Spinal cord (tissue), 10 donors: ENCODE results near the gene ERC2. TPM values are rescaled to one million over a fixed set of nuclear protein-coding genes. Genes with fewer than 3 reads are reported as not detected.

Experiments used
- DNase-seq, 6 donors: peaks; one replicate each; pipeline versions ENCODE4 v3.0.0 to v3.0.0-alpha.2; 2013 to 2015; ENCODE audit warnings: low spot score in 6 of 6, low read depth in 4 of 6
- H3K27ac ChIP-seq: one replicate; pipeline ENCODE4 v1.5.1; 2013; ENCODE audit warnings: low read depth, low read length, control low read depth
- H3K27me3 ChIP-seq: one replicate; pipeline ENCODE4 v1.6.1; 2013; ENCODE audit warnings: low read length; ENCODE audit not compliant: control insufficient read depth, insufficient read depth
- H3K36me3 ChIP-seq: one replicate; pipeline ENCODE4 v1.6.1; 2013; ENCODE audit warnings: low read length; ENCODE audit not compliant: control insufficient read depth, insufficient read depth
- H3K4me1 ChIP-seq: one replicate; pipeline ENCODE4 v1.6.1; 2013; ENCODE audit warnings: low read length; ENCODE audit not compliant: control insufficient read depth, insufficient read depth
- H3K4me3 ChIP-seq: one replicate; pipeline ENCODE4 v1.5.1; 2013; ENCODE audit warnings: low read depth, low read length, control low read depth
- H3K9me3 ChIP-seq: one replicate; pipeline ENCODE4 v1.6.1; 2013; ENCODE audit warnings: low read length; ENCODE audit not compliant: control insufficient read depth, insufficient read depth
- WGBS: methylation state at CpG from one replicate; pipeline ENCODE4 v1.1.5; 2013; ENCODE audit warnings: missing lambda C conversion rate; ENCODE audit not compliant: insufficient coverage; 5-methylcytosine and 5-hydroxymethylcytosine counted together
- polyA plus RNA-seq, 2 donors: library from polyadenylated mRNA; unstranded; fragments of 120-200 nt; gene quantifications; one replicate each; pipeline ENCODE4 v1.2.1, GENCODE V29; 2013; ENCODE audit not compliant: insufficient read length in 2 of 2
- total RNA-seq, 2 donors: library from RNA; depleted of rRNA in 1 of 2; stranded (reverse); fragments of 120-200 nt in 1 of 2; fragments of >200 nt in 1 of 2; gene quantifications; one replicate each; pipeline versions ENCODE4 v1.2.3 to v1.2.4, GENCODE V29; 2013 to 2014
- donor health status: healthy.

Gene ERC2
- total and polyA plus RNA-seq, 4 donors, result 24.0 to 51.3 (median 29.7) TPM

DNA sequence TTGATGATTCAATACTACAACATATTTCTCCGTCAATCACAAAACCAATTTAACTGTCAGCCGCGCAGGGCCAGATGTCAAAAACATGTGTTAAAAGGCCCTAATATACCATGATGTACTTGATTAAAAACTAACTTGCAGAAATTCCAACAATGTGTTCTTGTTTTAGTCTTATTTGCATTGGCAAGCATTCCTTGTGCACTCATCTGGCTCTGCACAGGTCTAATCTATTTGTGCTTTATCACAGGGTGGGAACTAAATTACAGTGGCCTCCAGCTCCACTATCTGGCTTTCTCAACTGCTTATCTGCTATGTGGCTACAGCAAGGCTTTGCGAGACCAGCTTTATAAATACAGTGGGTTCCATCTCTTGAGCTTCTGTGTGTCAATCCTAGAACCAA, 455.5 kb downstream of the ERC2 start:
- WGBS, result no CpG with 5 or more reads among the region's 4 CpGs
- no peaks in the 10 kb centered on the region for H3K9me3 ChIP-seq
- DNase-seq, result peak in 1 of 6 donors; percentile 55
- no peak overlapping the region for H3K4me3 ChIP-seq
- H3K36me3 ChIP-seq, result no peaks in the 10 kb centered on the region
- no peak overlapping the region for H3K27ac ChIP-seq
- H3K27me3 ChIP-seq, result no peaks in the 10 kb centered on the region
- no peaks in the 10 kb centered on the region for H3K4me1 ChIP-seq

DNA sequence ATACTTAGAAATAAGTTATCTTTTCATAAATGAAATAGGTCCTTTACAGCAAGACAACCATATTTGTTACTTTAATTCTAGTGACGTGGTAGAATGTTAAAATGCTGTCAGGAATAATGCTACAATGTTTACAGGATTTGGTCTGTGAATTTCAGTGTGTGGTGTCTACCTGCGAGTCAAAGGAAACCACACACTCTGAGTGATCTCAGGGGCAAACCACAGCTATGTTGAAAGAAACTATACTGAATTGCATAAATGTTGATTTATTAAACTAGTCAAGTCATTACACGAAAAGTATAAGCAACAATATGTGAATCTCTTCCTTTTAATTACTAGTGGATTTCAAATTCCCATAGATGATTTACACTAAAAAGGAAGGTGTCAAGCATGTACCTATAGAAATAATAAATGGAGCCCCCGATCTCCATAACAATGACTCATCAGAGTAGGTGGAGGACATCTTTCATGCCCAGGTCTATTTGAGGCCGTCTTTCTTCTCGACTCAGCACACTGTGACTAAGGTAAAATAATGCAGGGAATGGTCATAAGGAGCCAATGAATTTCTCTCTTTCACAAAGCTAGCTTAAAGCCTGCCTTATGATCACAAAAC, 463.0 kb downstream of the ERC2 start:
- WGBS, result no CpG with 5 or more reads among the region's 6 CpGs
- Histone ChIP-seq H3K4me1 (no peaks in the 10 kb centered on the region), H3K36me3 (no peaks in the 10 kb centered on the region), H3K9me3 (no peaks in the 10 kb centered on the region), H3K4me3 (no peak overlapping the region), H3K27me3 (no peaks in the 10 kb centered on the region), H3K27ac (no peak overlapping the region)
- DNase-seq, result no peak

DNA sequence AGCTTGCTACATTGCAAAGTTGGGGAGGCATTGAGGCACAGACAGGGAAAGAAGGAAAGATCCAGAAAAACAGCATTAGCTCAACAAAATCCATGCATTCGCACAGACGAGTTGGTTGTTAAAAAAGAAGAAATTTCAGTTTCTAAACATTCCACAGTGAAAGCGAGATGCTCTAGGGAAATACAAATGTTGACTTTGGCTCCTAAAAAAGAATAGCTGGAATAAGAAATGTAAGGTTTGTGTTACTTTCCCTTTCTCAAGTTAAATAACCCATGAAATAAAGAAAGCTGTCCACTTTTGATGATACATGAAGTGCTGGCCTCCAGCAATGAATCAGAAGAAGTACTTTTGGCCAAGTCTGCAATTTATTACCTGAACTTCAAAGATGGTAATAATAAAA, 465.1 kb downstream of the ERC2 start:
- no CpG with 5 or more reads among the region's 3 CpGs for WGBS
- H3K4me3 ChIP-seq, result no peak overlapping the region
- no peaks in the 10 kb centered on the region for H3K27me3 ChIP-seq
- peak in 1 of 6 donors; percentile 38 for DNase-seq
- no peaks in the 10 kb centered on the region for H3K9me3 ChIP-seq
- no peaks in the 10 kb centered on the region for H3K4me1 ChIP-seq
- H3K27ac ChIP-seq, result no peak overlapping the region
- no peaks in the 10 kb centered on the region for H3K36me3 ChIP-seq

DNA sequence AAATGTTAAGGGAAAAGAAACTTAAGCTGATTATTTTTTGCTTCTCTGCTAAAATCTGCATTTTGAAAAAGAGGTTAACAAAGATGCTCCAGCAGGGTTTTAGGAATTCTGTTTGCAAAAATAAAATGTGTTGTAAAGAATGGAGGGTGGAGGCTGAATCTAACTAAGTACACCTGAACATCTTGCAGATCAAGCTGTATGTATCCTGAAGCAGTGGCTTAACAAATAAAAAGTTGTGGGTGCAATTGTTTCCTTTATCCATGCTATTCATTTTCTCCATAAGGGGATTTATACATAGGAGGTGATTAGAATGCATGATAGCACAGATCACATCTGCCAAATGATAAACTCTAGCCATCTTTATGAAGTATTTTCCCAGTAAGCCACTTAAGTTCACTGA, 466.3 kb downstream of the ERC2 start:
- no peak for DNase-seq
- H3K36me3 ChIP-seq, result no peaks in the 10 kb centered on the region

DNA sequence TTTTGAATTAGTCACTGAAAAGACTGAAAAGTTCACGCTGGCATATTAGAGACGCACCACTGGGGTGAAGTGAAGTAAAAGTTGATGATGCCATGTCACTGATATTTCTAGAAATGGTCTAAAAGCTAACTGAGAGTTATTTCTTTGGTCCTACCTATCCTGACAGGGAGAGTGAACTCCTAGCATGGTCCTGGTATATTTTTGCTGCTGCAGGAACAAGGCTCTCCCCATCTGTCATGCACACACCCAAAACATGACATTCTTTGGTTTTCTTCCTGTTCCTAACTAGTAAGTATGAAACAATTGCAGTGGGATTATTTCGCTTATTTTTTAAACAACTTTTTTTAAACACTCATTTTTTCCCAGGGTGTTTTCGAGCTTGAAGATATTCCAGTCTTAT, 466.7 kb downstream of the ERC2 start:
- WGBS, result 60% methylated on average over 1 of the region's 4 CpGs
- H3K4me1 ChIP-seq, result no peaks in the 10 kb centered on the region
- DNase-seq, result no peak
- H3K27me3 ChIP-seq, result no peaks in the 10 kb centered on the region
- no peak overlapping the region for H3K27ac ChIP-seq
- no peaks in the 10 kb centered on the region for H3K9me3 ChIP-seq
- no peaks in the 10 kb centered on the region for H3K36me3 ChIP-seq
- no peak overlapping the region for H3K4me3 ChIP-seq

More for the DNA sequence above, 466.3 kb downstream of the ERC2 start:
- no peak overlapping the region for H3K27ac ChIP-seq
- no peaks in the 10 kb centered on the region for H3K9me3 ChIP-seq
- H3K4me1 ChIP-seq, result no peaks in the 10 kb centered on the region
- H3K27me3 ChIP-seq, result no peaks in the 10 kb centered on the region
- no peak overlapping the region for H3K4me3 ChIP-seq

DNA sequence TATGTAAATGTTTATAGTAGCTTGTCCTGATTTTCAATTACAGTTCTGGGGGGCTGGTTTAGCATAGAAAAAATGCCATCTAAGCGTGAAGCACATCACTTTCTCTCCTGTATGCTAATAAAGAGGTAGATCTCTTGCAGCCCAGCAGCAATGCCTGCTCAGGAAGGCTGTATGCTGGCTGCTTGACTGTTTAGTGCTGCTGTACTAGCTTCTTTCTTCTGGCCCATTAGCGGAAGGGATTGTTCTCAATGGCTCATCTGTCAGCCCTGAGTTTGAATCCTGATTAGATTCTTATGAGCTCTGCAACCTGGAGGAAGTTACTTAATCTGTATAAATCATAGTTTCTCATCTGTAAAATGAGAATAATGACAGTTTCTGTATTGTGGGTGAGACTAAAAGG, 478.9 kb downstream of the ERC2 start:
- no peaks in the 10 kb centered on the region for H3K4me1 ChIP-seq
- H3K4me3 ChIP-seq, result no peak overlapping the region
- H3K9me3 ChIP-seq, result no peaks in the 10 kb centered on the region
- DNase-seq, result peak in 1 of 6 donors; percentile 43
- H3K27me3 ChIP-seq, result no peaks in the 10 kb centered on the region
- no peaks in the 10 kb centered on the region for H3K36me3 ChIP-seq
- WGBS, result no CpG with 5 or more reads among the region's 2 CpGs
- no peak overlapping the region for H3K27ac ChIP-seq

DNA sequence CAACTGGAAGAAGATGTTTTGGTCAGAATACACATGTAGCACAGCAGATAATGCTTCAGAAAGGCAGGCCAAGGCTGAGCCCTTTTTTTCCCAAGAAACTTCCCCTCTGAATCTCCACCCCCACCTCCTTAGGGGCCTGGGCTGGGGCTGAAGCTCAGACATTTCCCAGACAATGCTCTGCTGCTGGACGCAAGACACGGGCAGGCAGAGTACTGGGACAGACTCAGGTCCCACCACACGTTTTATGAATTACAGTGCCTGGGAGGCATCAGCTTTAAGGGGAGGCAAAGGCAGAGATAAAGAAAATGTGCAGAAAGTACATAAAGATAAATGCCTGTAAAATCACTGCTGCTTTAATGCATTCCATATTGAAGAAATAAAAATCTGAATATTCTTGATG, 479.4 kb downstream of the ERC2 start:
- no peak overlapping the region for H3K4me3 ChIP-seq
- no peaks in the 10 kb centered on the region for H3K27me3 ChIP-seq
- H3K27ac ChIP-seq, result no peak overlapping the region
- no peak for DNase-seq
- no peaks in the 10 kb centered on the region for H3K9me3 ChIP-seq
- H3K36me3 ChIP-seq, result no peaks in the 10 kb centered on the region
- 50% methylated on average over 3 of the region's 3 CpGs for WGBS
- no peaks in the 10 kb centered on the region for H3K4me1 ChIP-seq

DNA sequence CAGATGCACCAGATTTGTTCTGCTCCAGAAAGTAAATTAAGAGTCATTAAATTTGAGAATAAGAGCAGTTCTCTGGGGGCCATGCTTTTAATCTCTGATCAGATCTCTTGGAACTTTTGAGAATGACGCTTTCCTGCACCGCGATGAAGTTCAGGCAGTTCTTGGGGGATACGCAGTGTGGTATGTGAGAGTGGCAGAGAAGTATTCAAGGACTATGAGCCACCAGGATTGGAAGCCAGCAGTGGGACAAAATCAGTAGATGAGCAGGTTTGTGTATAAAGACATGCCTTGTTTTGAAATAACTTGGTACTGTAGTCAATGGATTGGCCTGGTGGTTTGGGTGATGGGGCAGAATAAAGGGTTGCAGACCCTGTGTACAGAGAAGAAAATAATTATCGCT, 483.6 kb downstream of the ERC2 start:
- no peak for DNase-seq
- WGBS, result 83% methylated on average over 4 of the region's 5 CpGs

DNA sequence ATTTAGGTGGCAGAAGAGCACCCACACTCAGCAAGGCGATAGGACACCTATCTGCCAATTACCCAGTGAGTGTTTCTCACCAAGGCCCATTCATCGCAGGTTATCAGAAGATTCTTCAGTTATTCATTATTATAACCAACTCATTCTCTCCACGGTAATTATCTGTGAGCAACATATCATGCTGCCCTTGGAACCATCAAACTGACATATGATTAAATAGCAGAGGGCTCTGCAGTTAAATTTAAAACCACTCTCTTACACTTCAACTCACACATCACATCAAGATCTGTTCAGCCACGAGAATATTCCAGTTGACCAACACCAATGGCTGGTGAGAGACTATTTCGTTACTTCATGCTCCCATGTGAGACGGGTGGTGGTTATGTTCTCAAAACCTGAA, 489.3 kb downstream of the ERC2 start:
- Histone ChIP-seq H3K9me3 (no peaks in the 10 kb centered on the region), H3K4me3 (no peak overlapping the region), H3K27me3 (no peaks in the 10 kb centered on the region), H3K36me3 (no peaks in the 10 kb centered on the region), H3K4me1 (peaks cover 2% of the 10 kb centered on the region), H3K27ac (no peak overlapping the region)
- WGBS, result 89% methylated on average over 3 of the region's 6 CpGs
- no peak for DNase-seq

More for the DNA sequence above, 483.6 kb downstream of the ERC2 start:
- no peak overlapping the region for H3K27ac ChIP-seq
- no peaks in the 10 kb centered on the region for H3K9me3 ChIP-seq
- H3K27me3 ChIP-seq, result no peaks in the 10 kb centered on the region
- H3K36me3 ChIP-seq, result no peaks in the 10 kb centered on the region
- H3K4me3 ChIP-seq, result no peak overlapping the region
- H3K4me1 ChIP-seq, result peaks cover 2% of the 10 kb centered on the region

DNA sequence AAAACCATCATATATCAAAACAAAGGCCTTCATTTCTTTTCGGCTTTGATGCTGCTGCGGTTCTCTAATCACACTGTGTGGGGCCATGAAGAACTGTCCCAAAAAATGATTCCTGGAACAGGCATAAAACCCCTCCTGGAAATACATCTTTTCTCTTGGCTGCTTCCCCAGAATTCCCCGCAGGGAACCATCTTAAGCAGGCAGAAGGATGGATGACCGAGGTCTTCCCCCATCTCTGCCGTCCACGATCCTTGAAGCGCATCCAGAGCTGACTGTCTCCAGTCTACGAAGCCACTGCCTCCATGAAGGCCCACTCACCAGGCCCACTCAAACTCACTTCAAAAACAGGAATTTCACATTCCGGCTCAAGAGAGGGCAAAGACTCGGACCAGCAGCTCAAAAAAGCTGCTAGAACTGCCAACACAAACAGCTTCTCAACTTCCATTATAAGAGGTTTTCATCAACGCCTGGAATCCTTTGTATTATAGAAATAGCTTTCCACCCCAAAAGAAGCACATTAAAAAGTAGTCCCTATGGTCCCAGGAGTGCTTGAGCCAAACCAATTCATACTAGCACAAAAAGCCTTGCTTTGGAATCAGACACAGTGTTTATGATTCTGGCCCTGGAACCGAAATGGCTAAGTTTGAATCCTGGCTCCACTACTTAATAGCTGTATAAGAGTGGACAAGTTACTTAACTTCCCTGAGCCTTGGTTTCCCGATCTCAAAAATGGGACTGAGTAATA, 493.7 kb downstream of the ERC2 start:
- H3K27ac ChIP-seq, result peak overlapping the region; percentile 17
- no peaks in the 10 kb centered on the region for H3K36me3 ChIP-seq
- no peaks in the 10 kb centered on the region for H3K9me3 ChIP-seq
- no peaks in the 10 kb centered on the region for H3K27me3 ChIP-seq
- no peak overlapping the region for H3K4me3 ChIP-seq
- WGBS, result 63% methylated on average over 12 of the region's 13 CpGs
- H3K4me1 ChIP-seq, result no peaks in the 10 kb centered on the region
- DNase-seq, result peak in 1 of 6 donors; percentile 61
